Activated T-cell treated with anti-CD3 and anti-CD28 coated beads for 1 hour (primary cell): ENCODE results near the gene PKIB.
"Not testable (repeated sequence)": the region's sequence is repeated elsewhere in the genome, so short reads cannot be mapped to it uniquely, and the experiment has no call there.

ENCODE experiments used
- DNase-seq: peaks from one replicate; pipeline ENCODE4 v3.0.0-alpha.2; 2020; ENCODE audit warnings: low read depth

The PKIB gene

DNA sequence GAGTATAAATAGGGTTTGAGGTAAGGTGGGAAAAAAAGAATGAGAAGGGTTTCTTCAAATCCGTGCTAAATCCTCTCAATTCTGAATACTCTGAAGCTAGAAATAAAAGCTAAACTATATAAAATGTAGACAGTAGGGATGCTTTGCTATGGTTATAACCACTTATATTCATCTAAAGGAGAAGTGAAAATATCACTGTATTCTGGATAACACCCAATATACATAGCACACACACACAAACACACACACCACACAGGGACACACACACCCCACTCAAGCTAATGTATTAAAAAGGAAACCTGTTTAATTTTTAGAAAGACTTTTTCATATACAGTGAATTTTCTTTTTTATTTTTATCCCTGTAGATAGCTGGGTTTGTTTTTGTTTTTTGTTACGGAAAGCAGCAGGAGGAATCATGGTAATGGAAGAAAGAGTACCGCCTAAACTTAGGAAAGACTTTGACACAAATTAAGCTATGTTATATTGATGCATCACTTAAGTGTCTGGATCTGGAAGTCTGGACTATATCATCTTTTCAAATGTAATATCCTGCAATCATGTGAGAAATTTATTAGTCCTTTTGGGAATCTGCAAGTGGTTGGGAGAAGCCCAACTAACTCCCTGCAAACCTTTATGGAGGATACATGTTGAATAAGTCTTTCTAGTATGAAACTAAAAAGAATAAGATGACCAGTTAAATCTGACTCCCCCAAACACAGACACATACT lies 100.9 kb downstream of the PKIB start:
- DNase-seq = no peak

DNA sequence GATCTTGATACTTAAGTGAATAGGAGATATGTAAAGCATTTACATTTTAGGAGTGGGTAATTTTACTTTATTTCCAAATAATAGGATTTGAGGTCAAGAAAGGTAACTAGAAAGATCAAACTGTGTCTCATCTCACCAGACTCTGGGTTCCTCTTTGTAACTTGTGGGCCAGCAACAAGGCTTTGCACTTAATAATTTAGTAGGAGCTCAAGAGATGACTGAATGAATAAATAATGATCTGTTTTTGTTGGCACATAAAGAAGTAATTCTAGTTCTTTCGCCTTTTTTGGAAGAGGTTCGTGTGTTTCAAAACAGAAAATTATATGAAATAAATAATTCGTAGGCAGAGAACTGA lies 101.9 kb downstream of the PKIB start:
- DNase-seq = no peak

DNA sequence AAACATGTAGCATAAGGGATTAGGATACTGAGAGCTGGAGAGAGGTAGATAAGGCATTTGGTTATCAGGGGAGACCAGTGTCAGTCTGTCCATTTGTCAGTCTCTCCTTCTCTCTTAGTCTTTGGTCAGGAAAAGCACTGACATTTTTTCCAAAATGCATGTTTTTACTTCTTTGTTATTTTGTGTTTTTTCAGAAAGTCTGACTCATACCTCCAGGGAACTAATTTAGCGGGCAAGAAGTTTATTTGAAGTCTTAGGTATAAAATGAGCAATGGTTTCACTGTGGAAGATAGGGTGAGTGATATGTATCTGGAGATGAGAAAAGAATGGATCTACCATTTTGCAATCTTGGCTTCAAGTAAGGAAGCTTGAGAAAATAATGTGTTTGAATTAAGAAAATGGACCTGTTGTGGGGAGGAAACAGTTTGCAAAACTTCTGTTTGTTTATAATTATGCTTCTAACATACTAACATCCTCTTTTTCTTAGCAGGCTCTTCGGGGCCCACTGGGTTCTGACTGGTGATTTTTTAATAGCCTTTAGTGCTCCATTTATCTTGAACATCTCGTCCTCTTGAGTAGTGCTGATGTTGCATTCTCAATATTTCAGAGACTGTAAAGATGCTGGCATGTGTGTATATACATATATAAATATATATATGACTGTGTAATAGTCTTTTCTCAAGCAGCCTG lies 102.4 kb downstream of the PKIB start:
- DNase-seq = no peak

DNA sequence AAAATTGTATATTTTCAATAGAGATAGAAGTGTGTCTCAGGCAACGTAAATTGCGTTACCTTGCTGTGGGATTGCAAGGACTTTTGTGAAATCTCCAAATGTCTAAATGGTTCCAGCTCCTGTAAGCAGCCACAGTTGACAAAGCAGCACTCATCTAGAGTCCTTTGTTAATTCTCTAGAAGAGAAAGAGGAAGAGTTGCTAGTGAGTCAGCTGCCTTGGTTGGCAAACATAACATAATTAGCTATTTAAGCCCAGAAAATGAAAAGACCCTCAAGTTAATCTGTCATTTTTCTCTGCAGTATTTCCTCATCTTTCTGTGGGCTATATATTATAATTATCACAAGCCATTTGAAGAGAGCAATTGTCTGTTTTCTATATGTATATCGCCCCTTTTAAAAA lies 102.9 kb downstream of the PKIB start:
- DNase-seq = no peak

DNA sequence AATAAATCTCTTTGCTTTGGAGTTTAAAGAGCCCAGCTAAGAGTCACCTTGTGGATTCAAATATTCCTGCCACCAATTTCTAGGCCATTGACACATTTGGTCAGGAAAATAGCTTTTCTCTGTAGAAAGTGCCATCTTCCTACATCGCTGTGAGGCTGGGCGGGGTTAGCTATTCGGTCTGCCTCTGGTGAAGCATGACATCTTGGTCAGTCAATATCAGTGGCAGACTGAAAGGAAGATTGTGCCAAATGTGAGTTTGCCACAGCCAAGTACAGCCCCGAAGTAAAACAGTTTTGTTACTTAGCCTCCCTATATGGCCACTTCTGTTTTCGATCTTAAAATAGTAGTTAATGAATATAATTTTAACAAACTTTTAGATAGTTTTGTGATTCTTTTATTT lies 103.9 kb downstream of the PKIB start:
- DNase-seq = no peak

DNA sequence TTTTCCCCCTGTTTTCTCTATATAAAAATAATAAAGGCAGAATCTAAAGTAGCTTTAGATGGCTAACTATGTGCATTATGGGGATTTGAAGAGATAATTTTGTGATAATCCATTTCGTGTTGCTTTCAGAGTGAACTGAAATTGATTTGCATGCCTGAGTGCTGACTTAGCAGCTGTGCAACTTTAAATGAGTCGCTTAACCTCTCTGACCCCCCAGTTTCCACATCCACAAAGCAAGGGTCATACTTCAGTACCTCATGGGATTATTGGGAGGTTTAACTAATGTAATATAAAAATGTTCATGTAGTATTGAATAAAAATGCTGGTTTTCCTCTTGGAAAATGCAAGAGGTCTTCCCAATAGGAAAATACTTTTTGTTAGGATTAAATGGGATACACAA lies 105.5 kb downstream of the PKIB start:
- no peak for DNase-seq

DNA sequence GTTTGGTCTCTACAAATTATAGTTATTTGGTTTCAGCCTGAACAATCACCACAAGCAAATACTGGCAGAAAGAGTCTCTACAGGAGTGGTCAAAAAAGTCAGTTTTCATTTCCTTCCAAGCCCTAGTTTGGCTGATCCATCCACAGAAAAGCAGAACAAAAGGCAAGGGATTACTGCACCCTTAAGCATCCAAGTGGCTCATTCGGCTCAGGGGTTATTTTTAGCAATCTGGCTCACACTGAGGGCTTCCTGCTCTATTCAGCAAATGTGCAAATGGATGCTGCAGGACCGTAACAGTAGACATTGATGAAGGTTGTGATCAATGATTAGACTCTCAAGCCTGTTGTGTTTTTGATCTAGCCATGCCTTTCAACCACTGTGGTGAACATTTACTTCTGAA lies 107.1 kb downstream of the PKIB start:
- no peak for DNase-seq

DNA sequence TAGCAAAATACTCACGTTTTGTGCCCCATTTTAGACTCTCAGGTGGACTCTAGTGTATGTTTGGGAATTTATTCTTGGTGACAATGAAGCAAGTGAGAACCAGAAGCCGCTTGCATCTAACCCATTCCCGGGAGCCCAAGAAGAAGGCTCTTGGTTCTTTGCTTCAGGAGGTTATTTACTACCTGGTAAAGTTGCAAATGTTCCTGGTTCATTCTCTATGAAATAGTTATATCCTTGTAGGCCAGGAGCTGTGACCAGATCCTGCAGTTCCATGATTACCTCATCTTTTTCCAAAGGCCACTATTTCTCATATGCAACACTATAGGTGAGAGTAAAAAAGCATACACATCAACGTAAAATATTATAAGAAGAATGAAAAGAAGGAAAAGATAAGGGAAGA lies 108.4 kb downstream of the PKIB start:
- no peak for DNase-seq

DNA sequence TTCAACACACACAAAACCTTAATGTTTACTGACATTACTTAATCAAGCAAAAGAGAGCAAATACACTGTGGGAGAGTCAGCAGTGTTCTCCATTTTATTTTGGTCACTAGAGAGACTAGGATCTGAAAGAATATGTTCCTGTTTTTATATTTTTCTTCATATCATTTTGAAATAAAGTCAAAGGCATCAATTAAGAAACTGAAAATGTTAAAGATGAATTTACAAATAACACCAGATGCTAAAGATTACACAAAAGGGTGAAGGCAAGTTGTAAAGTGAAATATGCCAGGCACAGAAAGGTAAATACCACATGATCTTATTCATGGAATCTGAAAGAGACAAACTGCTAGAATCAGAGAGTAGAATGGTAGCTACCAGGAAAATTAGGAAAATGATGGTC lies 109.0 kb downstream of the PKIB start:
- DNase-seq = no peak

DNA sequence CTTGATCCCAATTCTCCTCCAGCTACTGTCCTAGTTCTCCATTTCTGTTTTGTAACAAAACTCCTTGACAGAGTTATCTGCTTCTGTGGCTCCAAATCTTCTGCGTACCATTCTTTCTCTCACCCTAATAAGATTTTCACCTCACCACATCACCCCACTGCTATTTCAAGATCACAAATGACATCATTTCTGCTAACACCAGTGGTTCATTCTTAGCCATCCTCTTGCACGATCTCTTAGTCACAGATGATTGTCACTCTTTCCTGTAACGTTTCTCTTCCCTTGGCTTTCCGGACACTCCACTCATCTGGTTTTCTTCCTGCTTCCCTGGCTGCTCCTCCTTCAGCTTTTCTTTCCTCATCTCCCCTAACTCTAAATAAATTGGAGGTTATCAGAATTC lies 112.5 kb downstream of the PKIB start:
- no peak for DNase-seq

DNA sequence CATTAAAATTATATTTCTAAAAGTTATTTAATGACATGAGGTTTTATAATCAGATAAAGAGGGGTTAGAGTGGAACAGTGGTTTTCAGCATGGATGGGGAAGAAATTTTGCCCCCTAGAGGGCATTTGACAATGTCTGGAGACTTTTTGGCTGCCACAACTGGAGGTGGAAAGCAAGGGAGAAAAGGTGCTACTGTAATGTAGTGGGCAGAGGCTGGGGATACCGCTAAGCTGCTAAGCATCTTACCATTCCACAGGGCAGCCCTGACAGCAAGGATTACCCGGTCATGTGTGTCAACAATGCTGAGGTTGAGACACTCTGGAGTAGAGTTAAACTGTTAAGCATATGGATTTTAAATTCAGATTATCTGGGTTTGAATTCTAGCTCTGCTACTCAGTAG lies 116.4 kb downstream of the PKIB start:
- DNase-seq = no peak

DNA sequence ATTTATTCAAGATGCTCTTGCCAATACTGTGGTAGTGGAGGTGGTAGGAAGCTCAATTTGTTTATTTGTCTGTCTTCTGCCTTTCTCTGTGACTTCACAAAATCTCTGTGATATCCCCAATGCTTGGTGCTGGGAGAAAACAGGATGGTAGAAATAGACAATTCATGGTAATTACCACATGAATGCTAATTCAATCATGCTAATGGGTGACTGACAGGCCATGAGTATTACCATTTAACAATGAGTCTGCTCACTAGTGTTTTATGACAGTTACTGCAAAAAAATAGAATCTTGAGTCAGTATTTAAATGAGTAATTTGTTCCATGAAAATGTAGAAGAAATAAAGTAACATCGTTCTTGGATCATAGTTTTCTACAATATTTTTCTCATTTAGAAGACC lies 117.0 kb downstream of the PKIB start:
- DNase-seq = no peak

DNA sequence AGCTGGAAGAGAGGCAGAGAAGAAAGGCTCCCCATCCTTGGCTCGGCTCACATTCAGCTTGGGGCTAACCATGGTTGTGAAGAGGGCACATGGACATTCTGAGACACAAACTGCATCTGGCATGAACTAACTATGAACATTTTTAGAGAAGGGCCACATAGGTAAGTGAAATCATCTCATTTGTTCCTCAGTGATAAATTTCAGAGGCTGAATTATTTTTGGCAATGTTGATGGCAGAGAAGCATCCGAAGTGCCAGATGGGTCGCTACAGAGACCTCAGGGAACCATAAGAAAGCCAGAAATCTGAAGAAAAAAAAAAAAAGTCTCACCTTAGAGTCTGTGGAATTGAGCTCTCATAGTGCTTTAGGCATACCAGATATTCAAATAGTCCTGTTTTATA lies 120.1 kb downstream of the PKIB start:
- DNase-seq = no peak

DNA sequence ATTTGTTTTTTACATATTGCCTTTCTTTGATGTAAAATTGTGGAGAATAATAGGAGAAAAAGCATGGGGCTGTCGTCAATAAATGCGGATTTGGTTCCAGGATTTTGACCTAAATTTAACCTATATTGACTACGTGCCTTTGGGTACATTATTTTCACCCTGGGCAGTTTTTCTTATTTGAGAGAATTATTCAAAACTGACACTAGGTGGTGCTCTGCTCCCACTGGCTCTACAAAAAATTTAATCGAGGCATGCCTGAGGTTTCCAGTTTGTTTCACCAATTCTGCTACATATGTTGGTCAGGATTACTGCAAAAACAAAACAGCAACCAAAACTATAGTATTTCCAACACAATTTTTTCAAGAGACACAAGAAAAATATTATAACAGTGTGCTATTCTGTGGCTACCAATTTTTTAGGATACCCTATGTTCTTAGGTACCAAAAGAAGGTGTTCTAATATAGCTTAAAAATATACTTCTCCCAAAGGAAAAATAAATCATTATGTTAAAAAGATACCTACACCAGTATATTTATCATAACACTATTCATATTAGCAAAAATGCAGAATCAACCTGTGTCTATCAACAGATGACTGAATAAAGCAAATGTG lies 120.7 kb downstream of the PKIB start:
- DNase-seq = no peak

DNA sequence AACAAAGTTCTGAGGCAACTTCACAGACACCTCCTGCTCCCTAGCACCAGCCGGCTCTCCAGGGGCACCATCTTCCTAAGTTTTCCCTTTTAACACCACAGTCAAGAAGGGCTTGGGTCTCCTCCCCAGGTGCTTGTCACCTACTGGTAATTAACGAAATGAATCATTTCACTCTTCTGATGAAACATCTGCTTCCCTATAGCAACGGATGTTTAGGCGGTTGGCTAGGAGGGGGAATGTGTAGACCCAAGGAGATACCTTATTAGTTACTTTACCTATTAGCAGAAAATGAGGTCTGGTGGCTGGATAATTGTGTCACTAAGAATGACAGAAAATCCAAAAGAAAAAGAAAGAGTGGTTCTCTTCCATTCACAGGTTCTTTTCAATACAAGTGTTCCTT lies 123.1 kb downstream of the PKIB start:
- no peak for DNase-seq

DNA sequence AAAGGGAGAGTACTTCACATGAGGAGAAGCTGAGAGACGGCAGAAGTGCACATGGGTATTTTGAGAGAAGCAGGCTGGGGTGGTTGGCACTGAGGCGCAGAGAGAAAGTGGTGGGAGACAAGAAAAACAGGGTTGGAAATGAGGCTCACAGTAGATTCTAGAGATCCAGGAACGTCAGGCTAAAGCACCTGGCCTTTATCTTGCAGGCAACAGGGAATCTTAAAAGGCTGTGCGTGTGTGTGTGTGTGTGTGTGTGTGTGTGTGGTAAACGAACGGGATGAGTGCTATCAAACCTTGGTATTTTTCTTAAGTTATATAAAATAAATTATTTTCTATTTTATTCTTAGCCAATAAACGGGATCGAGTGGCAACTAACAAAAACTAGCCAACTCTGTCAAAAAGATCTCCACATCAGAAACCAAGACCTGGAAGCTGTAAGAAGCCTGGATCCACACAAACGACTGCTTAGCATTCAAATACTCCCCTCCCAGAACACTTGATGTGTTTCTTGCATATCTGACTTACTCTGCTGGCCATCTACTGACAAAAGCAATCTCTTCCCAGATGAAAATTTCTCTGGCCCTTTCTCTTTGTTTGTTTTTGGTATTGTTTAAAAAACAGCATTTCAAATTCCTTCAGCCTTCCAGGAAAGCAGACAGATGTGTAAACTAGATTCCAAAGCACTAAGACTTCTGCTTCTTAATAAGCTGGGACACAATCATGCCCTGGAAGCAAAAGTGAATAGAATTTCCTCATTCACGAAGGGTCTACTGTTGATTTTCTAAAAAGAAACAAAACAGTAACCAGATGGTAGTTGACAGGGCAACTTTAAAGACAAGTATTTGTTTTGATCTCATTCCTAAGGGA lies 124.6 kb downstream of the PKIB start:
- no peak for DNase-seq

DNA sequence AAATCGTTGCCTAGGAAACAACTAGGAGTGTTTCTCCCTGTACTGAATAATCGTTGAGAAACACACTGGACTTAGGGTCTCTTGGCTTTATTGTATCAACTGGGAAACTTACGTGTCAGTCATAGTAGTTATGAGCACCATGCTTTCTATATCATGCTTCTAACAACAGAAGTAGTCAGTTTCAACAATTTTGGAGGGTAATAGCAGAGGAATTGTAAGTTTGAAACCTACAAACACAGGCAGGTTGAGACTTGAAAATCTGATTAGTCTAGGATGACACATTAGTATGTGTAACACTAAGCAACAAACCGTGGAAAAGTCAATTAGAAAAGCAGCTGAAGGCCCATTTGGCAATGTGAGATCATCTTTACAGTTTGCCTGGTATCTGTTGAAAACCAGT lies 125.4 kb downstream of the PKIB start:
- DNase-seq = no peak

DNA sequence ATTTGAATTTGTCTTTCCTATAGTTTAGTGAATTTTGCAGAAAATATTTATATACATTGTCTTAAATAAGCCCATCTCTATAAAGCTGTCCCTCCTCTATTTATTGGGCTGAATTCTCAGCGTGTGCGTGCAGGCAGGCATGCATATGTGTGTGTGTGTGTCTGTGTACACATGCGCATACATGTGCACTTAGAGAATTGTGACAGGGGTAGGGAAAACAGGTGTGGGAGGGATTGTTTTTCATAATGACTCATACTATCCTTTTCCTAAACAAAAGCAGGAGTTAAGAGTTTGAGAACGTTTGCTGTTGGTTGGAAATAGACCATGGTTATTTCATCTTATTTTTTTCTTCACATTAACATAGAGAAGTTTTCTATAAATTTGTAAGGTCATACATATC lies 126.0 kb downstream of the PKIB start:
- DNase-seq = no peak

DNA sequence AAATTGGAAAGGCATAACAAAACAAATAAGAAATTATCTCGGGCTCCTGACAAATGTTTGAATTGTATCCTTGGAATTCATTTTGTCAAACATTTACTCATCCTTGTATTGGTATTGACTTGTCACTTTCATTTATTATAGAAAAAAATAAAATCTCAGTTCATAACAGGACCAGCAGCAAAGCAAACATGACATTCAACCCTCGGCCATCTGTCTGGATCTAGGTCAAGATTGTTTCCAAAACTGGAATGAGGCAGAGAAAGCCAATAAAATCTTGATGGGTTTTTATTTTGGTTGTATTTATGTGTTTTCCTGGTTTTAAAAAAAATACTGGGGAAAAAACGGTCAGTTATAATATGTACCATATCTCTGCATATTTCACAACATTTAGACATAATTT lies 126.4 kb downstream of the PKIB start:
- no peak for DNase-seq

DNA sequence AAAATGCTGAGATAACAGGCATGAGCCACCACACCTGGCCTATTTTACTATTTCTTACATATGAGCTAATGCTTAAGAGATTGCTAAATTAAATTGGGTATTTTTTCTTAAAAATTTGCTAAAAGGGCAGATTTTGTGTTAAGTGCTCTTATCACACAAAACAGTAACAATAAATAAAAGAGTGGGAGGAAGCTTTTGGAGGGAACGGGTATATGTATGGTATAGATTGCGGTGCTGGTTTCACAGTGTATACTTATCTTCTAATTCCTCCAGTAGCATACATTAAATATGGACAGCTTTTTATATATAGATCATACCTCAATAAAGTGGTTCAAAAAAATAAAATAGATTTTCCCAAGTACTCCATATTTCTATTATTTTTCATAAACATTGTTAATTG lies 129.9 kb downstream of the PKIB start:
- DNase-seq = no peak

DNA sequence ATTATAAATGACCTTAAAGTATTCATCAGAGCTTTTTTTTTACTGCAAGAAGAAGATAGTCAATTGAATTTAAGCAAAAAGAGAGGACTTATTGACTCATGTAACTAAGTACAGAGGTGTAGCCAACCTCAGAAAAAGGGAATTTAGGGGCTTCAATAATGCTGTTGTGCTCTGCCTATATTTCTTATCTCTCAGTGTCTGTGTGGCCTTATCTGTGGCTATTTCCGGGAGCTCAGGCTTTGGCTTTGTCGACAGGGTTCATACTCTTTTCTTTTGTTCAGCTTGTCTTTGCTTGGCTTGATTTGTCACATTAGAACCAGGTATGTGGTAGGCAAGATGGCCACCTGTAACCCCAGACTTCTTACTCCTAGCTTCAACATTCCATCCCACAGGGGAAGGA lies 130.7 kb downstream of the PKIB start:
- no peak for DNase-seq

DNA sequence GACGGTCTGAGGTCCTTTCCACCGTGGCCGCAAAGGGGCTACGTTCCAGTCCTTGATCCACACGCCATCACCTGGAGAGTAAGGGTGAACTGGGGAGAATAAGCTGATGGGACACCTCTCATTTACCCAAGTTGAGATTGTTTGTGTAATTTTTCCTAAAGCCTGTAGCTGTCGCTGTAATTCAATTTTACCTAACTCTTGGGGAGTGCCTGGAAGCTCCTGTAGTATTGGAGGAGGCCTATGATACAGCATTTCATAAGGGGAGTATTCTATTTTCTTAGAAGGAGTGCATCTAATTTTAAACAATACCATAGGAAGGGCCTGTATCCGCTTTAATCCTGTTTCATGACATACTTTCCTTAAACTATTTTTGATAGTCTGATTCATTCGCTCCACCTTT lies 134.0 kb downstream of the PKIB start:
- not testable (repeated sequence) for DNase-seq

DNA sequence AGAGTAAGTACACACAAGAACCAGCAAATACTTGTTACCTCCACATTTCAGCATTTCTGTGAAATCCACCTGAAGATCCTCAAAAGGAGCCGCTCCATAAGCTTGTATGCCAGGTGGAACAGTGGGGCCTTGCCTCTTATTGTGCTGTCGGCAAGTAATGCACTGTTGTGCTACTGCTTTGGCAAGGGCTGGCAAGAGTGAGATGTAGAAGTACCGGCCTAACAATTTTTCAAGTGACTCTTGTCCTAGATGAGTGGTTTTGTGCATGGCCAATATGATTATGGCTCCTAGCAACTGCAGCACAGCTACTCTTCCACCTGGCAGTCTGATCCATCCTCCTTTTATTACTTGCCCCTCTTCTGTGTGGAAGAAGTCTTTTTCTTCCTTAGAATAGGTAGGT lies 134.7 kb downstream of the PKIB start:
- DNase-seq = not testable (repeated sequence)
